ENCODE results near the gene SLIT1. TPM values are rescaled to one million over a fixed set of nuclear protein-coding genes. Genes with fewer than 3 reads are reported as not detected.

Gene SLIT1
- total and polyA plus RNA-seq, 2 donors (not counting 1 experiment from before 2014, with no cell fraction given), result 0.15 to 0.49 TPM

- Histone ChIP-seq H2AFZ (ENCODE audit: insufficient read depth, low read depth, low read length, poor library complexity, severe bottlenecking) (no peak overlapping the region), H3K4me2 (replicated peaks; ENCODE audit: low read depth, low read length, poor library complexity, severe bottlenecking) (no peak overlapping the region)
Observed at GRCh38 chr10:97138174-97138573, 47.6 kb downstream of the SLIT1 start.

GRCh38 chr10:97136756-97137155 is 49.0 kb downstream of the SLIT1 start:
- no peak for ATAC-seq (ENCODE audit: low read depth)
- H3K27me3 ChIP-seq (replicated peaks in 1 of 4; ENCODE audit: control extremely low read depth in 1 of 4, control insufficient read depth in 3 of 4, insufficient read depth in 4 of 4, low read length in 3 of 4), result peaks cover 0 to 11% (median 5%) of the 10 kb centered on the region in 4 experiments

More at GRCh38 chr10:97138174-97138573, 47.6 kb downstream of the SLIT1 start:
- WGBS (ENCODE audit: insufficient coverage), result 87% methylated on average over 15 of the region's 15 CpGs
- Mint-ChIP-seq H3K27me3 (peaks cover 34% of the 10 kb centered on the region), H3K4me1 (no peaks in the 10 kb centered on the region), H3K9me3 (ENCODE audit: insufficient read depth) (no peaks in the 10 kb centered on the region), H3K4me3 (no peak overlapping the region), H3K27ac (no peak overlapping the region)
- H3K36me3 ChIP-seq (replicated peaks in 1 of 2; ENCODE audit: control extremely low read depth in 1 of 2, control insufficient read depth in 1 of 2, extremely low read depth in 1 of 2, insufficient read depth in 2 of 2, low read length in 1 of 2), result no peaks in the 10 kb centered on the region
- ATAC-seq (ENCODE audit: low read depth) (no peak), DNase-seq (no peak)
- no peaks in the 10 kb centered on the region for H3K4me1 ChIP-seq (ENCODE audit: control insufficient read depth in 2 of 2, insufficient read depth in 2 of 2, low read length in 2 of 2)
- H3K79me2 ChIP-seq (ENCODE audit: control insufficient read depth, insufficient read depth, low read length), result no peaks in the 10 kb centered on the region
- no peaks in the 10 kb centered on the region for H3K9me3 ChIP-seq (ENCODE audit: control extremely low read depth in 1 of 3, control insufficient read depth in 2 of 3, insufficient read depth in 1 of 3, low read length in 2 of 3)
- no peak overlapping the region for H3K4me3 ChIP-seq (ENCODE audit: control extremely low read depth in 1 of 5, extremely low read depth in 1 of 5, insufficient read depth in 1 of 5, low read depth in 2 of 5, low read length in 4 of 5)
- H3K27me3 ChIP-seq (replicated peaks in 1 of 4; ENCODE audit: control extremely low read depth in 1 of 4, control insufficient read depth in 3 of 4, insufficient read depth in 4 of 4, low read length in 3 of 4), result peaks cover 0 to 11% (median 5%) of the 10 kb centered on the region in 4 experiments
- TF ChIP-seq CTCF (IDR thresholded peaks at IDR 0.05) (no peak), EZH2 (IDR thresholded peaks at IDR 0.05; ENCODE audit: borderline replicate concordance, insufficient read depth, low read depth, low read length, poor library complexity, severe bottlenecking) (no peak)
- no peak overlapping the region for H3K9ac ChIP-seq (ENCODE audit: low read length)
- no peak overlapping the region for H3K27ac ChIP-seq (ENCODE audit: low read length in 2 of 2)
- intact Hi-C loops (cut with micrococcal nuclease), result no loop called here
- H4K20me1 ChIP-seq (ENCODE audit: control insufficient read depth, insufficient read depth, low read length, poor library complexity, severe bottlenecking), result no peaks in the 10 kb centered on the region
- ChIA-PET POLR2A (no interaction called here), CTCF (interaction anchor here (0.8 to 2.1 kb wide), 2 partner anchors 11 to 72 kb away, joined by 3 to 9 read pairs; no protein-coding TSS in a partner anchor)

More at GRCh38 chr10:97136756-97137155, 49.0 kb downstream of the SLIT1 start:
- intact Hi-C loops (cut with micrococcal nuclease), result no loop called here
- TF ChIP-seq EZH2 (IDR thresholded peaks at IDR 0.05; ENCODE audit: borderline replicate concordance, insufficient read depth, low read depth, low read length, poor library complexity, severe bottlenecking) (no peak), CTCF (IDR thresholded peaks at IDR 0.05) (no peak)
- 94% methylated on average over 3 of the region's 3 CpGs for WGBS (ENCODE audit: insufficient coverage)
- Histone ChIP-seq H3K9me3 (ENCODE audit: control extremely low read depth in 1 of 3, control insufficient read depth in 2 of 3, insufficient read depth in 1 of 3, low read length in 2 of 3) (no peaks in the 10 kb centered on the region), H3K9ac (ENCODE audit: low read length) (no peak overlapping the region), H3K36me3 (replicated peaks in 1 of 2; ENCODE audit: control extremely low read depth in 1 of 2, control insufficient read depth in 1 of 2, extremely low read depth in 1 of 2, insufficient read depth in 2 of 2, low read length in 1 of 2) (no peaks in the 10 kb centered on the region), H3K4me1 (ENCODE audit: control insufficient read depth in 2 of 2, insufficient read depth in 2 of 2, low read length in 2 of 2) (no peaks in the 10 kb centered on the region), H3K27ac (ENCODE audit: low read length in 2 of 2) (no peak overlapping the region), H3K4me2 (replicated peaks; ENCODE audit: low read depth, low read length, poor library complexity, severe bottlenecking) (no peak overlapping the region), H3K4me3 (ENCODE audit: control extremely low read depth in 1 of 5, extremely low read depth in 1 of 5, insufficient read depth in 1 of 5, low read depth in 2 of 5, low read length in 4 of 5) (no peak overlapping the region), H4K20me1 (ENCODE audit: control insufficient read depth, insufficient read depth, low read length, poor library complexity, severe bottlenecking) (no peaks in the 10 kb centered on the region), H2AFZ (ENCODE audit: insufficient read depth, low read depth, low read length, poor library complexity, severe bottlenecking) (no peak overlapping the region), H3K79me2 (ENCODE audit: control insufficient read depth, insufficient read depth, low read length) (no peaks in the 10 kb centered on the region)
- no peak for DNase-seq
- POLR2A ChIA-PET, result no interaction called here
- H3K27me3 Mint-ChIP-seq, result peaks cover 24% of the 10 kb centered on the region
- H3K9me3 Mint-ChIP-seq (ENCODE audit: insufficient read depth), result no peaks in the 10 kb centered on the region
- CTCF ChIA-PET, result interaction anchor here (1.5 to 2.1 kb wide), 2 partner anchors 64 to 74 kb away, joined by 4 to 9 read pairs; no protein-coding TSS in a partner anchor
- no peak overlapping the region for H3K4me3 Mint-ChIP-seq
- H3K4me1 Mint-ChIP-seq, result no peaks in the 10 kb centered on the region
- H3K27ac Mint-ChIP-seq, result no peak overlapping the region
